ENCODE measurements around the gene CFDP1. TPM values are rescaled to one million over a fixed set of nuclear protein-coding genes. Genes with fewer than 3 reads are reported as not detected.

Gene CFDP1
- total and polyA plus RNA-seq, 2 donors (not counting 3 experiments of a cell fraction or from before 2014, with no cell fraction given) = 17.8 to 53.8 TPM

- Histone ChIP-seq H3K9me3 (replicated peaks; ENCODE audit: control insufficient read depth, insufficient read depth, low read length) (no peaks in the 10 kb centered on the region), H3K79me2 (ENCODE audit: control insufficient read depth, insufficient read depth, low read length) (peaks cover 48% of the 10 kb centered on the region), H3K4me2 (ENCODE audit: insufficient read depth, low read length) (peak overlapping the region; percentile 54), H3K27me3 (ENCODE audit: control insufficient read depth in 2 of 2, insufficient read depth in 2 of 2, low read length in 2 of 2) (no peaks in the 10 kb centered on the region), H3K4me1 (ENCODE audit: control insufficient read depth, extremely low read depth, insufficient read depth, low read length) (peaks cover 46% of the 10 kb centered on the region), H3K4me3 (replicated peaks in 1 of 3; ENCODE audit: insufficient read depth in 1 of 3, low read depth in 1 of 3, low read length in 3 of 3) (peak overlapping the region; percentile 82 to 89 (median 88)), H2AFZ (ENCODE audit: low read depth, low read length) (peak overlapping the region; percentile 49), H3K9me1 (replicated peaks; ENCODE audit: control insufficient read depth, extremely low read depth, insufficient read depth, low read length) (no peaks in the 10 kb centered on the region), H4K20me1 (replicated peaks; ENCODE audit: control insufficient read depth, extremely low read depth, insufficient read depth, low read length) (no peaks in the 10 kb centered on the region), H3K9ac (replicated peaks; ENCODE audit: extremely low read depth, insufficient read depth, low read length) (peak overlapping the region; percentile 94), H3K36me3 (ENCODE audit: control insufficient read depth in 2 of 2, extremely low read depth in 1 of 2, insufficient read depth in 2 of 2, low read length in 2 of 2) (peaks cover under 1 to 5% of the 10 kb centered on the region in 2 experiments), H3K27ac (ENCODE audit: insufficient read depth, low read depth, low read length) (peak overlapping the region; percentile 93)
- TF ChIP-seq POLR2A (IDR thresholded peaks at IDR 0.05; ENCODE audit: low read depth, low read length) = peak; percentile 69
- no peak for TF ChIP-seq MAX (IDR thresholded peaks at IDR 0.05; ENCODE audit: insufficient read depth, insufficient read length)
- TF ChIP-seq JUN (IDR thresholded peaks at IDR 0.05; ENCODE audit: borderline replicate concordance, insufficient read depth, insufficient read length, low read depth) = no peak
- TF ChIP-seq POLR2AphosphoS5 (IDR thresholded peaks at IDR 0.05; ENCODE audit: insufficient read depth, low read depth, low read length) = no peak
- TF ChIP-seq CTCF (IDR thresholded peaks at IDR 0.05; ENCODE audit: extremely low read depth in 1 of 2, insufficient read depth in 1 of 2, low read depth in 1 of 2, low read length in 2 of 2) = no peak
- no peak for TF ChIP-seq EZH2 (IDR thresholded peaks at IDR 0.05; ENCODE audit: borderline replicate concordance, low read depth, low read length, severe bottlenecking)
- intact Hi-C loops (cut with micrococcal nuclease) (loop anchor here (1.0 kb wide), 3 partner anchors 16 to 39 kb away; no protein-coding TSS in a partner anchor), dilution Hi-C loops (cut with MboI; ENCODE audit: extremely low pct_ligation_motif_present, low sequenced_read_pairs) (no loop called here)
- CTCF ChIA-PET = interaction anchor here (0.8 to 3.2 kb wide), 5 partner anchors 13 to 119 kb away, joined by 3 to 16 read pairs (median 6); no protein-coding TSS in a partner anchor
- POLR2A ChIA-PET = no interaction called here
- FAIRE-seq = peak; percentile 81
- TSS peak; percentile 38 for BruUV-seq (replicated peaks)
- DNase-seq (ENCODE audit: low read depth, low spot score) = peak; percentile 71
These were observed 167.2 kb downstream of the CFDP1 start for GRCh38 chr16:75265911-75266701.
